Astrocyte of the spinal cord (primary cell): ENCODE results near the gene HOMER1.

Source experiments
- DNase-seq: peaks from one replicate; pipeline ENCODE4 v3.0.0; 2011; ENCODE audit warnings: low read depth, low spot score
- H3K4me3 ChIP-seq: 2 replicates; pipeline ENCODE4 v1.5.1; 2011; ENCODE audit warnings: low read depth, mild to moderate bottlenecking, low read length, moderate library complexity
- CTCF ChIP-seq: IDR thresholded peaks from 2 replicates; pipeline ENCODE4 v1.5.1; 2012; ENCODE audit warnings: low read depth, mild to moderate bottlenecking, low read length, inconsistent platforms
- in situ Hi-C: cut with HindIII; loops from 2 replicates; pipeline ENCODE4 v1.10.0; 2017; ENCODE audit warnings: low sequenced_read_pairs

The HOMER1 gene

GRCh38 chr5:79491690-79492317, 22.1 kb downstream of the HOMER1 start:
- no peak overlapping the region for H3K4me3 ChIP-seq
- in situ Hi-C loops, result no loop called here
- TF ChIP-seq CTCF, result no peak
- no peak for DNase-seq

GRCh38 chr5:79490323-79490936, 23.5 kb downstream of the HOMER1 start:
- TF ChIP-seq CTCF, result no peak
- no peak for DNase-seq
- H3K4me3 ChIP-seq, result no peak overlapping the region
- in situ Hi-C loops, result no loop called here

GRCh38 chr5:79489773-79490172, 24.2 kb downstream of the HOMER1 start:
- DNase-seq, result no peak
- in situ Hi-C loops, result no loop called here
- no peak overlapping the region for H3K4me3 ChIP-seq
- no peak for TF ChIP-seq CTCF

- in situ Hi-C loops, result no loop called here
- no peak overlapping the region for H3K4me3 ChIP-seq
- no peak for TF ChIP-seq CTCF
- no peak for DNase-seq
These were observed 25.2 kb downstream of the HOMER1 start for GRCh38 chr5:79488775-79489174.

- DNase-seq, result no peak
- in situ Hi-C loops, result no loop called here
- H3K4me3 ChIP-seq, result no peak overlapping the region
- TF ChIP-seq CTCF, result no peak
These were observed 25.9 kb downstream of the HOMER1 start for GRCh38 chr5:79488058-79488457.

- no peak for DNase-seq
- TF ChIP-seq CTCF, result no peak
- no peak overlapping the region for H3K4me3 ChIP-seq
- in situ Hi-C loops, result no loop called here
These were observed 26.7 kb downstream of the HOMER1 start for GRCh38 chr5:79487251-79487650.
